GM12874 (cell line): ENCODE measurements around the gene IQSEC1.

Experiments used
- CTCF ChIP-seq: IDR thresholded peaks from 2 replicates; pipeline ENCODE4 v1.5.1; 2011; ENCODE audit warnings: low read depth, mild to moderate bottlenecking, control low read depth, low read length, moderate library complexity; ENCODE audit not compliant: insufficient read depth

Gene IQSEC1

GRCh38 chr3:13075986-13076654, 2.9 kb upstream of the IQSEC1 start:
- no peak for TF ChIP-seq CTCF

GRCh38 chr3:13075318-13075717, 2.1 kb upstream of the IQSEC1 start:
- no peak for TF ChIP-seq CTCF

- no peak for TF ChIP-seq CTCF
Observed at GRCh38 chr3:13074006-13074375, 762 bp upstream of the IQSEC1 start.

- TF ChIP-seq CTCF: no peak
Observed at GRCh38 chr3:13072600-13073325, 466 bp downstream of the IQSEC1 start.

- no peak for TF ChIP-seq CTCF
Observed at GRCh38 chr3:13072239-13072599, 1.0 kb downstream of the IQSEC1 start.

- no peak for TF ChIP-seq CTCF
Observed at GRCh38 chr3:13071695-13072094, 1.5 kb downstream of the IQSEC1 start.

GRCh38 chr3:13070391-13071070, 2.7 kb downstream of the IQSEC1 start:
- TF ChIP-seq CTCF: no peak
